ENCODE measurements around the gene NAP1L2.
"Not testable (repeated sequence)": the region's sequence is repeated elsewhere in the genome, so short reads cannot be mapped to it uniquely, and the experiment has no call there.

NAP1L2 gene, protein sequence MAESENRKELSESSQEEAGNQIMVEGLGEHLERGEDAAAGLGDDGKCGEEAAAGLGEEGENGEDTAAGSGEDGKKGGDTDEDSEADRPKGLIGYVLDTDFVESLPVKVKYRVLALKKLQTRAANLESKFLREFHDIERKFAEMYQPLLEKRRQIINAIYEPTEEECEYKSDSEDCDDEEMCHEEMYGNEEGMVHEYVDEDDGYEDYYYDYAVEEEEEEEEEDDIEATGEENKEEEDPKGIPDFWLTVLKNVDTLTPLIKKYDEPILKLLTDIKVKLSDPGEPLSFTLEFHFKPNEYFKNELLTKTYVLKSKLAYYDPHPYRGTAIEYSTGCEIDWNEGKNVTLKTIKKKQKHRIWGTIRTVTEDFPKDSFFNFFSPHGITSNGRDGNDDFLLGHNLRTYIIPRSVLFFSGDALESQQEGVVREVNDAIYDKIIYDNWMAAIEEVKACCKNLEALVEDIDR

DNA sequence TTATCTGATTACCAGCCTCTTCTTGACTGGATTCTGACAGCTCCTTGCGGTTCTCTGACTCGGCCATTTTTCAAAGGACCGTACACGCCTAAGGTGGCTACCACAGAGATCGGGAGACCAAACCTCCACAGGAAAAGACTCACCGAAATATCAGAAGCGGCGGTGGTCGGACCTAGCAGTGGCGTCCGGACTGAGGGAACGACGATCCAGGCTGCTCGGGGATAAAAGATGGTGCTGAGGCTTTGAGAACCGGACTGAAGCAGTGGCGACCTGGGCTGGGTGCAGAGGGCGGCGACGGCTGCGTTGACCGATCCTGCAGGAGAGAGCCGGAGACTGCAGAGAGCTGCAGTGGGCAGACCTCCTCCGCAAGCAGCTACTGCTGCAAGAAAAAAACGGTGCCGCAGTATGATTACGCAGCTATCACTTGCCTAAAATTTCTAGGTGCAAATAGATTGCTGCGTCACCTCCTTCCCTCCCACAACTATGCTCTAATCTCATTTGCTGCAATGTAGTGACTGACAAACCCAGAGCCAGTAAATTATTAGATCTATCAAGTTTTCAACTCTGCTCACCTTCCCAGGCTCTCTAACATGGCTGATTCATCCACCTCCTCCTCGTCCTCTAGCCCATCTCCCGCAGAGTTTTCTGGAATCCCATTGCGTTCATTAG, at the start of gene NAP1L2:
Gene NAP1L2, minus strand, starts transcription at position 426 of the 669 bp plus-strand sequence. Its CDS starts 359 bp downstream, at position 67.
- DNase-seq (ENCODE audit: low spot score): peak; percentile 67

DNA sequence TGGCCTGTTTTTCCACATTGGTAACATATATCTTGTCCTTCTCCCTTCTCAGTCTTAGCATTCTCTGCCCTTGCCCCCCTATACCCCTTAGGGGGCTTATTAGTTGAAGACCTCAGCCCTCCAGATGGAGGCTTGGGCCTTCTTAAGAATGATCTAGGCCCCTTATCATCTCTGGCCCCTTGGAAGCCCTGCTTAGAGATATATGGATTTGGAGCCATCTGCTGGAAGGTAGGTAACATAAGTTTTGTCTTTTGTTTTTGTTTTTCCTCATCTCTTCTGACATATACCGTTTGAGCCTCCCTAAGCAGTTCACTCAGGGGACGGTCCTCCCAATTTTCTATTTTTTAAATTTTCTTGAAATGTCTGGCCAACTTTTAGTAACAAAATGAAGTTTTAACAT, 48.3 kb upstream of the NAP1L2 start:
- no peak for DNase-seq (ENCODE audit: low spot score)

DNA sequence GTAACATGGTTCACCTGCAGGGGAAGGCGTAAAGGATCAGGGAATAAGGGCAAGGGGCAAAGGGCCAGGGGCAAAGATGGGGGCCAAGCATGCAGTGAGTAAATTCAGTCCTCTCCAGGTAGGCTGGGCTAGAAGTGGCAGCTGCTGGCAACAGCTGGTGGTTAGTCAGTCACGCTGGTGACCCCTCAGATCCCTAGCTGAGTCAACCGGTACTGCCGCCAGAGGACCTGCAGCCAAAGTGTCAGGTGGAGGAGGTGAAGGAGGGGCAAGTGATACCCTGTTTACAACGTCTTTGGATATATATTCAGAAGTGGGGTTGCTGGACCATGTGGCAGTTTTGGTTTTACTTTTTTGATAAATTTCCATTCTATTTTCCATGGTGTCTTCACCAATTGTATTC, 24.6 kb upstream of the NAP1L2 start:
- no peak for DNase-seq (ENCODE audit: low spot score)

DNA sequence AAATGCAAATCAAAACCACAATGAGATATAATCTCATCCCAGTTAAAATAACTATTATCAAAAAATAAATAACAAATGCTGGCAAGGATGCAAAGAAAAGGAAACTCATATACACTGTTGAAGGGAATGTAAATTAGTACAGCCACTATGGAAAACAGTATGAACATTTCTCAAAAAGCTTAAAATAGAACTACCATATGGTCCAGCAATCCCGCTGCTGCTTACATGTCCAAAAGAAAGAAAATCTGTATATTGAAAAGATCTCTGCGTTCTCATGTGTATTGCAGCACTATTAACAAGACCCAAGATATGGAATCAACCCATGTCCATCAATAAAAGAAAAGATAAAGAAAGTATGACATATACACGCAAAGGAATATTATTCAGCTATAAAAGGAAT, 3.0 kb upstream of the NAP1L2 start:
- DNase-seq (ENCODE audit: low spot score): no peak

DNA sequence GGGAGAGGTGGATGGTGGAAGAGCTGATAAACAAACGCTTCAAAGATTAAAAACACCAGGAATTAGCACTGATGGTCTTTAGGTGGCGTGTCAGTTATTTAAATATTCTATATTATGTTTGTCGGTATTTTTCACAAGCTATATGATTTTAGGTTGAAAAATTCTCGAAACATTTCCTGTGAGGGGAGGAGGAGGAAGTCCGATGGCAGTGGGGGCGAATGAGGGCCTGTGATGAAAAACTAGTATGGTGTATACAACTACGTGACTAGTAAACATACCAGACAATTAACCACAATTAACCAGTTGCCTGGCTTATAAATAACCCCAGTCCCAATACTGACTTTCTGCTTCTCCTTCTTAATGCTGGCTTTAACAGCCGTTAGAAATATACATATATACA, 595 bp upstream of the NAP1L2 start:
- no peak for DNase-seq (ENCODE audit: low spot score)

DNA sequence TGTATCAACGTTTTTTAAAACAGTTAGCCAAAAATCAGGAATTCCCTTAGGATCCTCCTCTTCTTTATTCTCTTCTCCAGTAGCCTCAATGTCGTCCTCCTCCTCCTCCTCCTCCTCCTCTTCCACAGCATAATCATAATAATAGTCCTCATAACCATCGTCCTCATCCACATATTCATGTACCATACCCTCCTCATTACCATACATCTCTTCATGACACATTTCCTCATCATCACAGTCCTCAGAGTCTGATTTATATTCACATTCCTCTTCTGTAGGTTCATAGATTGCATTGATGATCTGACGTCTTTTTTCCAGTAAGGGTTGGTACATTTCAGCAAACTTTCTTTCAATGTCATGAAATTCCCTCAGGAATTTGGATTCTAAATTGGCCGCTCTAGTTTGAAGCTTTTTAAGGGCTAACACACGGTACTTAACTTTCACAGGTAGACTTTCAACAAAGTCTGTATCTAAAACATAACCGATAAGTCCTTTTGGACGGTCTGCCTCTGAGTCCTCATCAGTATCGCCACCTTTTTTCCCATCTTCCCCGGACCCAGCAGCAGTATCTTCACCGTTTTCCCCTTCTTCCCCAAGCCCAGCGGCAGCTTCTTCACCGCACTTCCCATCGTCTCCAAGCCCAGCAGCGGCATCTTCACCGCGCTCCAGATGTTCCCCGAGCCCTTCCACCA, 771 bp downstream of the NAP1L2 start:
- DNase-seq (ENCODE audit: low spot score): no peak

DNA sequence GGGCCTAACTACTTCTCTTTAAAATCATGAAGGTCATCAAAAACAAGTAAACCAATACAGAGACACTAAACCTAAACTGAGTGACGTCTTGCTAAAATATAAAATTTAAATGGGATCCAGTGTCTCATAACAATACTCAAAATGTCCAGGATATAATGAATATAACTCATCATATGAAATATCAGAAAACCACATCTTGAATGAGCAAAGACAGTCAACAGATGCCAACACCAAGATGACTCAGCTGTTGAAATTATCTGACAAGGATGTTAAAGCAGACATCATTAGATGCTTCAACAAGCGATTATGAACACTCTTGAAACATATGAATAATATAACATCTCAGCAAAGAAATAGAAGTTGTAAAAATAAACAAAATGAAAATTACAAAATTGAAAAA, 8.3 kb downstream of the NAP1L2 start:
- no peak for DNase-seq (ENCODE audit: low spot score)

DNA sequence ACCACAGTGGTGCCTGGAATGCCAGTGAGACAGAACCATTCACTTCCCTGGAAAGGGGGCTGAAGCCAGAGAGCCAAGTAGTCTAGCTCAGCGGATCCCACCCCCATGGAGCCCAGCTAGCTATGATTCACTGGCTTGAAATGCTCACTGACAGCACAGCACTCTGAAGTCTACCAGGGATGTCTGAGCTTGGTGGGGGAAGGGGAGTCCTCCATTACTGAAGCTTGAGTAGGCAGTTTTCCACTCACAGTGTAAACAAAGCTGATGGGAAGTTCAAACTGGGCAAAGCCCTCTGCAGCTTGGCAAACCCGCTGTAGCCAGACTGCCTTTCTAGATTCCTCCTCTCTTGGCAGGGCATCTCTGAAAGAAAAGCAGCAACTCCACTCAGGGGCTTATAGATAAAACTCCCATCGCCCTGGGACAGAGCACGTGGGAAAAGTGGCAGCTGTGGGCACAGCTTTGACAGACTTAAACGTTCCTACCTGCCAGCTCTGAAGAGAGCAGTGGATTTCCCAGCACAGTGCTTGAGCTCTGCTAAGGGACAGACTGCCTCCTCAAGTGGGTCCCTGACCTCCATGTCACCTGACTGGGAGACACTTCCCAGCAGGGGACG, 32.0 kb downstream of the NAP1L2 start:
- DNase-seq (ENCODE audit: low spot score): no peak

DNA sequence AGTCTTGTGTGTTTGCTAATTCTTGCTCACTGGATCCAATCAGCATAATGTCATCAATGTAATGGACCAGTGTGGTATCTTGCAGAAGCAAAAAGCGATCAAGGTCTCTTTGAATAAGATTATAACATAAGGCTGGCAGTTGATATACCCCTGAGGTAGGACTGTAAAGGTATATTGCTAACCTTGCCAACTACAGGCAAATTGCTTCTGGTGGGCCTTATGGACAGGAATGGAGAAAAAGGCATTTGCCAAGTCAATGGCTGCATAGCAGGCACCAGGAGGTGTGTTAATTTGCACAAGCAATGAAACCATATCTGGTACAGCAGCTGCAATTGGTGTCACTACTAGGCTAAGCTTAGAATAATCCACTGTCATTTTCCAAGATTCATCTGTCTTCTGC, 45.7 kb downstream of the NAP1L2 start:
- DNase-seq (ENCODE audit: low spot score): not testable (repeated sequence)
